ENCODE measurements around the gene C12orf60. TPM values are rescaled to one million over a fixed set of nuclear protein-coding genes. Genes with fewer than 3 reads are reported as not detected.
A peak's percentile ranks its signal among the peaks of the same experiment; 100 is the strongest.

Gene C12orf60
- total RNA-seq, 1 donor from 2014 or later: 1.9 TPM

DNA sequence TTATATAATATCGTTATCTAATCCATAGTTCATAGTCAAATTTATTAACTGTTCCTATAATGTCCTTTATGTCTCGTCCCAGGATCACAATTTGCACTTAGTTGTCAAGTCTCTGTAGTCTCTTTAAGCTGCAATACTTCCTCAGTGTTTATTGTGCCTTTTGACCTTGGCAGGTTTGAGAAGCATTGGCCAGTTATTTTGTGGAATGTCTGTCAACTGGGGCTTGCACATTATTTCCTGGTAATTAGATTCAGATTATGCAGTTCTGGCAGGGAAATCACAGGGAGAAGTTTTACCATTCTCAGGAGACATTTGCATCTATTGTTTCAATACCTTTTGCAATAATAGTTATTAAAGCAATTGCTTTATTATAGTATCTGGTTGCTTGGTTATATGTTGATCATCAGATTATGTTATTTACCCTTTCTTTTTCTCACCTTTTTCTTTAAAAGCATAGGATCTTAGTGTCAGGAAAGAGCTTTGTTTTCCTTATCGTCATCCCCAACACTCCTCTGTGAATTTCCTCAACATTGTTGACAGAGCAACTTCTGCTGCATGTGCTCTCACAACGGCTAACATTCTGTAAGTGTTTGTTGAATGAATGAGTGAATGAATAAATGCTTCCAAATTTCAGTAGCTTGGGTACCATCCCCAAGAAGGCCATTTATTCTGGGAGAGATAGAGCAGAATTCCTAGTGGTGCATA lies 43.6 kb downstream of the C12orf60 start:
- peak overlapping the region; percentile 85 for H3K27ac ChIP-seq (replicated peaks)
- no peaks in the 10 kb centered on the region for H3K9me3 ChIP-seq (replicated peaks)
- peaks cover 62% of the 10 kb centered on the region for H3K4me1 ChIP-seq
- no peak for DNase-seq
- H3K36me3 ChIP-seq: no peaks in the 10 kb centered on the region
- no peaks in the 10 kb centered on the region for H3K27me3 ChIP-seq (ENCODE audit: low read depth)
- TF ChIP-seq, protein P1, sequence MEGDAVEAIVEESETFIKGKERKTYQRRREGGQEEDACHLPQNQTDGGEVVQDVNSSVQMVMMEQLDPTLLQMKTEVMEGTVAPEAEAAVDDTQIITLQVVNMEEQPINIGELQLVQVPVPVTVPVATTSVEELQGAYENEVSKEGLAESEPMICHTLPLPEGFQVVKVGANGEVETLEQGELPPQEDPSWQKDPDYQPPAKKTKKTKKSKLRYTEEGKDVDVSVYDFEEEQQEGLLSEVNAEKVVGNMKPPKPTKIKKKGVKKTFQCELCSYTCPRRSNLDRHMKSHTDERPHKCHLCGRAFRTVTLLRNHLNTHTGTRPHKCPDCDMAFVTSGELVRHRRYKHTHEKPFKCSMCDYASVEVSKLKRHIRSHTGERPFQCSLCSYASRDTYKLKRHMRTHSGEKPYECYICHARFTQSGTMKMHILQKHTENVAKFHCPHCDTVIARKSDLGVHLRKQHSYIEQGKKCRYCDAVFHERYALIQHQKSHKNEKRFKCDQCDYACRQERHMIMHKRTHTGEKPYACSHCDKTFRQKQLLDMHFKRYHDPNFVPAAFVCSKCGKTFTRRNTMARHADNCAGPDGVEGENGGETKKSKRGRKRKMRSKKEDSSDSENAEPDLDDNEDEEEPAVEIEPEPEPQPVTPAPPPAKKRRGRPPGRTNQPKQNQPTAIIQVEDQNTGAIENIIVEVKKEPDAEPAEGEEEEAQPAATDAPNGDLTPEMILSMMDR (IDR thresholded peaks at IDR 0.05; ENCODE audit: borderline replicate concordance): no peak
- no peak overlapping the region for H3K4me3 ChIP-seq
- intact Hi-C loops (cut with micrococcal nuclease): loop anchor here (5.0 kb wide), 1 partner anchor 35 kb away; no protein-coding TSS in a partner anchor

DNA sequence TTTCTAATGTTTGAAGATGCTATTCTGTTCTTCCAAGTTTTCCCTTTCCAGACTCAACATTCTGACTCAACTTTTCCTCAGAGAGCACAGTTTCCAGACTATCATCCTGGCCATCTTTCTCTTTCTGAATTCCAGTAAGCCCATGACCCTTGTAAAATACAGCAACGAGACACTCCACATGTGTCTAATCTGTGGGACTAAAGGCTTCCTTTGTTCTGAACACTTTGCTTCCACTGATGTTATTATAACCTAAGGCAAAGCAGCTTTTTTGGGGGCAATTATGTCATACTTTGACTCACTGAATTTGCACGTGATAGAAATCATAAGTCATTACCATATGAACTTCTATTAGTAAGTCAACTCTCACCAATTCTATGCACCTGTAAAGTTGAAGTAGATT lies 46.2 kb downstream of the C12orf60 start:
- intact Hi-C loops (cut with micrococcal nuclease): loop anchor here (5.0 kb wide), 1 partner anchor 33 kb away; no protein-coding TSS in a partner anchor
- Histone ChIP-seq H3K27ac (replicated peaks) (peak overlapping the region; percentile 59), H3K9me3 (replicated peaks) (no peaks in the 10 kb centered on the region), H3K27me3 (ENCODE audit: low read depth) (no peaks in the 10 kb centered on the region), H3K36me3 (no peaks in the 10 kb centered on the region), H3K4me3 (no peak overlapping the region), H3K4me1 (peaks cover 48% of the 10 kb centered on the region)
- no peak for DNase-seq
- TF ChIP-seq, protein P1 (IDR thresholded peaks at IDR 0.05; ENCODE audit: borderline replicate concordance): no peak

DNA sequence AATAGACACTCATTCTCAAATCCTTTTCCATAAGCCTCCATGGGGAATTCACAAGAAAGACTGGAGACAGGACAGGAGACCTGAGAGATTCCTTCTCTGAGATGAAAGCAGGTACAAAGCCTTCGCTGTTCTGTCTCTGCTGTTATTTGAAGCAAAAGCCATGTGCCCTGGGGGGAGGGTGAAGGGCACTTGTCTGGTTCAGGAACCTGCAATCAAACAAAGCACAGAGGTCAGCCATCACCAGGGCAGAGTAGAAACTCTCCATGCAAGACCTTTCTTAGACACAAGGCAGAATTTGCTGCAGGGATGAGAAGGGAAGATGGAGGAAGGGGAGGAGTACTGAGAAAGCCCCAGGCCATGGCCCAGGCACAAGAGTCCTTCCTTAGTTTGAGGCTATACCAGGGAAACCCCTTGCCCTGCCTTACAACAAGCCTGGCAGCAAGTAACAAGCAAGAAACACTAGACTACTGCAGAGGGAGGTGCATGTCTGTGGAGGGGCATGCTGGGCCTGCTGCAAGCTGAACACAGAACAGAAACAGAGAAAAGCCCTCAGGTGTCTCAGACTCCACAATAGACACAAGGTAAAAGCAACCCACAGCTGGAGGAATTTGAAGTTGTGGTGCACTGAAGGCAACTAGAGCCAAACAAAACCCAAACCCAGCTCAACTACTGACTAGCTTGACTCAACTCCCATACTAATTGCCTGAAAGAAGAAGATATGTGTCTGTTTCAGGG lies 47.6 kb downstream of the C12orf60 start:
- H3K4me1 ChIP-seq: peaks cover 38% of the 10 kb centered on the region
- no peak for DNase-seq
- no peaks in the 10 kb centered on the region for H3K27me3 ChIP-seq (ENCODE audit: low read depth)
- TF ChIP-seq, protein P1 (IDR thresholded peaks at IDR 0.05; ENCODE audit: borderline replicate concordance): no peak
- H3K36me3 ChIP-seq: no peaks in the 10 kb centered on the region
- H3K4me3 ChIP-seq: no peak overlapping the region
- peaks cover 2% of the 10 kb centered on the region for H3K9me3 ChIP-seq (replicated peaks)
- intact Hi-C loops (cut with micrococcal nuclease): no loop called here
- H3K27ac ChIP-seq (replicated peaks): no peak overlapping the region

DNA sequence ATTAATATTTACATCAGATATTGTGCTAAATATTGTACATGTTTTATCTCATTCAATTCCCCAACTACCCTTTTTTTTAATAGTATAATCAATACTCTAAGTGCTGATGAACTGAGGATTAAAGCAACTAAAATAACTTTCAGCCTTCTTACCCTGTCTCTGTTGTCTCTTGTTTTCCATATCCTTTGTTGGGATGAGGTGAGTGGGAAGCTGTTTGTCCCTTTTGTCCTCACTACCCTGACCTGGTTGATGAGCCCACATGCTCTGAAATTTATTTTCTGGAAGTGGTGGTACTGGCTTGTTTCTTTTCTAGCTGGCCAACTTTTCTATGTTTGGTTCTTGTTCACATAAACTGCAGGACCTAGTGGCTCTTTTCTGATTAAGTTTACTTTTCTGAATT lies 49.4 kb downstream of the C12orf60 start:
- H3K4me3 ChIP-seq: no peak overlapping the region
- TF ChIP-seq, protein P1 (IDR thresholded peaks at IDR 0.05; ENCODE audit: borderline replicate concordance): no peak
- DNase-seq: no peak
- H3K36me3 ChIP-seq: no peaks in the 10 kb centered on the region
- no peak overlapping the region for H3K27ac ChIP-seq (replicated peaks)
- peaks cover 15% of the 10 kb centered on the region for H3K9me3 ChIP-seq (replicated peaks)
- H3K27me3 ChIP-seq (ENCODE audit: low read depth): no peaks in the 10 kb centered on the region
- peaks cover 20% of the 10 kb centered on the region for H3K4me1 ChIP-seq
- intact Hi-C loops (cut with micrococcal nuclease): no loop called here

DNA sequence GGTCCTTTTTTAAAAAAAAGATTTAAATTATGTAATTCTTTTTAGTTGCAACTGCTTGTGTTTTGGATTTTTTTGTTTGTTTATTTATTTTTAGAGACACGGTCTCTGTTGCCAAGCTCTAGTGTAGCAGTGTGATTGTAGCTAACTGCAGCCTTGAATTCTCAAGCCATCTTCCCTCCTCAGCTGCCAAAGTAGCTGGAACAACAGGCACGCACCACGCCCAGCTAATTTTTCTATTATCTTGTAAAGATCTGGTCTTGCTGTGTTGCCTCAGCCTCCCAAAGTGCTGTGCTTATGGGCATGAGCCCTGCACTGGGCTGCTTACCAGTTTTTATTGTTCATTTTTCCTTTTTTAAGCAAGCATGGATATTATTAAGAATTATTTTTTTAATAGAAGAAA lies 50.5 kb downstream of the C12orf60 start:
- H3K9me3 ChIP-seq (replicated peaks): peaks cover 19% of the 10 kb centered on the region
- H3K27ac ChIP-seq (replicated peaks): peak overlapping the region; percentile 36
- no peak overlapping the region for H3K4me3 ChIP-seq
- intact Hi-C loops (cut with micrococcal nuclease): no loop called here
- peak; percentile 16 for DNase-seq
- no peaks in the 10 kb centered on the region for H3K27me3 ChIP-seq (ENCODE audit: low read depth)
- peaks cover 18% of the 10 kb centered on the region for H3K4me1 ChIP-seq
- no peaks in the 10 kb centered on the region for H3K36me3 ChIP-seq
- TF ChIP-seq, protein P1 (IDR thresholded peaks at IDR 0.05; ENCODE audit: borderline replicate concordance): no peak

All from left ventricle myocardium inferior (tissue), 1 donor.